Keratinocyte (primary cell): ENCODE results near the gene KANK2. TPM values are rescaled to one million over a fixed set of nuclear protein-coding genes. Genes with fewer than 3 reads are reported as not detected.
"Not testable (repeated sequence)": the region's sequence is repeated elsewhere in the genome, so short reads cannot be mapped to it uniquely, and the experiment has no call there.

ENCODE experiments used
- DNase-seq: peaks from one replicate; pipeline ENCODE4 v3.0.0-alpha.2; 2011; ENCODE audit warnings: low read depth, missing footprints, low spot score
- FAIRE-seq: peaks from 2 replicates; lab custom pipeline; 2011; peaks lifted over from hg19 to GRCh38; lab: Jason Lieb, UNC
- H2AFZ ChIP-seq: 2 replicates; pipeline ENCODE4 v1.6.0; 2012; ENCODE audit warnings: low read length, control low read depth, inconsistent platforms; ENCODE audit not compliant: control insufficient read depth
- H3K27ac ChIP-seq: 2 replicates; pipeline ENCODE4 v1.5.1; 2011; ENCODE audit warnings: low read length; ENCODE audit not compliant: control insufficient read depth, insufficient read depth
- H3K27me3 ChIP-seq: 3 replicates; pipeline ENCODE4 v1.6.0; 2011; ENCODE audit warnings: low read length; ENCODE audit not compliant: control insufficient read depth, insufficient read depth; ENCODE audit errors: extremely low read depth
- H3K36me3 ChIP-seq, 2 experiments: 2 replicates in 1 of 2; 3 replicates in 1 of 2; pipeline ENCODE4 v1.5.1; 2011; ENCODE audit warnings: low read length in 2 of 2, mild to moderate bottlenecking in 1 of 2; ENCODE audit not compliant: control insufficient read depth in 2 of 2, insufficient read depth in 2 of 2; ENCODE audit errors: extremely low read depth in 1 of 2
- H3K4me1 ChIP-seq: 3 replicates; pipeline ENCODE4 v1.5.1; 2011; ENCODE audit warnings: low read length; ENCODE audit not compliant: control insufficient read depth, insufficient read depth; ENCODE audit errors: extremely low read depth
- H3K4me2 ChIP-seq: 3 replicates; pipeline ENCODE4 v1.6.0; 2011; ENCODE audit warnings: low read depth, low read length; ENCODE audit not compliant: control insufficient read depth, insufficient read depth; ENCODE audit errors: extremely low read depth
- H3K4me3 ChIP-seq, 3 experiments: fragments of 200-600 bp in 1 of 3; sonication (generic) in 1 of 3; 2 replicates in 2 of 3; 3 replicates in 1 of 3; pipeline ENCODE4 v1.5.1; 2011 to 2016; ENCODE audit warnings: low read length in 3 of 3, mild to moderate bottlenecking in 3 of 3, control low read depth in 2 of 3, inconsistent platforms in 1 of 3, low read depth in 1 of 3, mixed read lengths in 1 of 3, mixed run types in 1 of 3, moderate library complexity in 1 of 3; ENCODE audit not compliant: control insufficient read depth in 2 of 3, insufficient read depth in 2 of 3; ENCODE audit errors: extremely low read depth in 1 of 3
- H3K79me2 ChIP-seq: 2 replicates; pipeline ENCODE4 v1.6.0; 2012; ENCODE audit warnings: low read length; ENCODE audit not compliant: control insufficient read depth, insufficient read depth
- H3K9ac ChIP-seq: 3 replicates; pipeline ENCODE4 v1.6.0; 2011; ENCODE audit warnings: low read length; ENCODE audit not compliant: control insufficient read depth, insufficient read depth; ENCODE audit errors: extremely low read depth
- H3K9me1 ChIP-seq: 3 replicates; pipeline ENCODE4 v1.6.0; 2011; ENCODE audit warnings: low read length; ENCODE audit not compliant: control insufficient read depth, insufficient read depth; ENCODE audit errors: extremely low read depth
- H3K9me3 ChIP-seq: 2 replicates; pipeline ENCODE4 v1.5.1; 2012; ENCODE audit warnings: low read depth, low read length; ENCODE audit not compliant: control insufficient read depth
- H4K20me1 ChIP-seq: 3 replicates; pipeline ENCODE4 v1.6.0; 2011; ENCODE audit warnings: low read length; ENCODE audit not compliant: control insufficient read depth, insufficient read depth; ENCODE audit errors: extremely low read depth
- CTCF ChIP-seq, 3 experiments: IDR thresholded peaks in 1 of 3; conservative IDR thresholded peaks in 1 of 3; optimal IDR thresholded peaks in 1 of 3; 2 replicates in 2 of 3; 3 replicates in 1 of 3; pipeline versions ENCODE3 to v1.5.1; 2011; ENCODE audit warnings: low read length in 3 of 3, mild to moderate bottlenecking in 3 of 3, moderate library complexity in 2 of 3, control low read depth in 1 of 3, inconsistent platforms in 1 of 3; ENCODE audit not compliant: insufficient read depth in 2 of 3; ENCODE audit errors: extremely low read depth in 1 of 3
- EZH2 ChIP-seq: IDR thresholded peaks from one replicate; pipeline ENCODE4 v1.6.1; 2012; ENCODE audit warnings: inconsistent platforms, mild to moderate bottlenecking, low read length, moderate library complexity
- dilution Hi-C: fragments of 300-500 bp; cut with MboI; formaldehyde crosslinking; loops from one replicate; pipeline ENCODE4 v1.7.0; 2020; ENCODE audit warnings: low sequenced_read_pairs; ENCODE audit not compliant: extremely low pct_ligation_motif_present
- polyA plus RNA-seq, 5 experiments: library from polyadenylated mRNA; depleted of rRNA in 3 of 5; stranded (reverse) in 3 of 5; stranded (forward) in 1 of 5; unstranded in 1 of 5; fragments of >200 nt; gene quantifications; 1 replicate in 1 of 5; 2 replicates in 3 of 5; 3 replicates in 1 of 5; pipeline versions ENCODE4 v1.2.1 to v1.2.3, GENCODE V29; 2011 to 2012; ENCODE audit warnings: missing spikeins in 2 of 5, low read depth in 1 of 5, low replicate concordance in 1 of 5

The KANK2 gene
- polyA plus RNA-seq, 1 donor (not counting 4 experiments of a cell fraction or from before 2014, with no cell fraction given), result 2.8 TPM

- Histone ChIP-seq H3K9me1 (peaks cover 4% of the 10 kb centered on the region), H3K9ac (no peak overlapping the region), H3K4me3 (no peak overlapping the region), H2AFZ (no peak overlapping the region), H4K20me1 (peaks cover 54% of the 10 kb centered on the region), H3K4me2 (no peak overlapping the region), H3K9me3 (no peaks in the 10 kb centered on the region), H3K36me3 (peaks cover 42 to 54% of the 10 kb centered on the region in 2 experiments), H3K27ac (no peak overlapping the region), H3K79me2 (peaks cover 24% of the 10 kb centered on the region), H3K4me1 (no peaks in the 10 kb centered on the region), H3K27me3 (no peaks in the 10 kb centered on the region)
- no peak for TF ChIP-seq EZH2
- TF ChIP-seq CTCF (optimal IDR thresholded peaks at IDR 0.05 in 1 of 3, IDR thresholded peaks at IDR 0.05 in 1 of 3, conservative IDR thresholded peaks at IDR 0.05 in 1 of 3; ENCODE audit: extremely low read depth in 1 of 3, insufficient read depth in 2 of 3, low read length in 3 of 3), result no peak
- dilution Hi-C loops, result no loop called here
- DNase-seq (no peak), FAIRE-seq (no peak)
Observed at GRCh38 chr19:11123114-11123513, 74.2 kb downstream of the KANK2 start.

DNA sequence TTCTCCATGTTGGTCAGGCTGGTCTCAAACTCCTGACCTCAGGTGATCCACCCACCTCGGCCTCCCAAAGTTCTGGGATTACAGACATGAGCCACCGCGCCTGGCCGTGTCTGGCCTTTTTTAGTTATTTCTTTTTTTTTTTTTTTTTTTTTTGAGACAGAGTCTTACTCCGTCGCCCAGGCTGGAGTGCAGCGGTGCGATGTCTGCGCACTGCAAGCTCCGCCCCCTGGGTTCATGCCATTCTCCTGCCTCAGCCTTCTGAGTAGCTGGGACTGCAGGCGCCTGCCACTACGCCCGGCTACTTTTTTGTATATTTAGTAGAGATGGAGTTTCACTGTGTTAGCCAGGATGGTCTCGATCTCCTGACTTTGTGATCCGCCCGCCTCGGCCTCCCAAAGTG is 75.4 kb downstream of the KANK2 start:
- H3K36me3 ChIP-seq, result peaks cover 39 to 56% of the 10 kb centered on the region in 2 experiments
- H2AFZ ChIP-seq, H3K27ac ChIP-seq, dilution Hi-C loops, H3K9me1 ChIP-seq, H3K27me3 ChIP-seq, H3K4me2 ChIP-seq, H3K9ac ChIP-seq, H3K4me3 ChIP-seq, H3K9me3 ChIP-seq, H3K4me1 ChIP-seq, FAIRE-seq, DNase-seq: not testable (repeated sequence)
- H4K20me1 ChIP-seq, result peaks cover 54% of the 10 kb centered on the region
- H3K79me2 ChIP-seq, result peaks cover 26% of the 10 kb centered on the region

DNA sequence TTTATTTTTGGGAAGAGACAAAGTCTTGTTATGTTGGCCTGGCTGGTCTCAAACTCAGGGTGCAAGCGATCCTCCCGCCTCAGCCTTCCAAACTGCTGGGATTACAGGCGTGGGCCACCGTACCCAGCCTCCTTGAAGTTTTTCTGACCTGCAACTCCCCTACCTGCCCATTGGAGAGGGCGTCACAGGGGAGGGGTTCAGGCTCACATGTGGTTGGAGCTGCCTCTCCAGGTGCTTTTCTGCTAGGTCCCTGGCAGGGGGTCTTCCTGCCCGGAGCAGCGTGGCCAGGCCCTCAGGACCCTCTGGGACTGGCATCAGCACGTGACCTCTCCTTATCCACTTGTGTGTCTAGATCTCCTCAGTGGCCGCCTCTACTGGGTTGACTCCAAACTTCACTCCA is 80.8 kb downstream of the KANK2 start:
- Histone ChIP-seq H3K9me3 (no peaks in the 10 kb centered on the region), H3K27me3 (no peaks in the 10 kb centered on the region), H3K9ac (no peak overlapping the region), H3K4me3 (no peak overlapping the region), H3K36me3 (peaks cover 49 to 64% of the 10 kb centered on the region in 2 experiments), H2AFZ (no peak overlapping the region), H3K9me1 (peaks cover 4% of the 10 kb centered on the region), H3K79me2 (peaks cover 45% of the 10 kb centered on the region), H3K27ac (no peak overlapping the region), H3K4me1 (no peaks in the 10 kb centered on the region), H4K20me1 (peaks cover 51% of the 10 kb centered on the region), H3K4me2 (no peak overlapping the region)
- no peak for FAIRE-seq
- no peak for DNase-seq
- TF ChIP-seq EZH2 (no peak), CTCF (optimal IDR thresholded peaks at IDR 0.05 in 1 of 3, IDR thresholded peaks at IDR 0.05 in 1 of 3, conservative IDR thresholded peaks at IDR 0.05 in 1 of 3; ENCODE audit: extremely low read depth in 1 of 3, insufficient read depth in 2 of 3, low read length in 3 of 3) (no peak)
- dilution Hi-C loops, result no loop called here
